AG04450 (cell line): ENCODE data around the gene FUT9. TPM values are rescaled to one million over a fixed set of nuclear protein-coding genes. Genes with fewer than 3 reads are reported as not detected.

Experiments used
- CTCF ChIA-PET: fragments of 300-600, 350-600 bp; formaldehyde crosslinking; extraction: SDS; loops from one replicate; lab custom pipeline; 2022; ENCODE audit warnings: antibody characterized with exemption, inconsistent platforms; lab: Charles Lee
- POLR2A ChIA-PET: fragments of 350-600 bp; formaldehyde crosslinking; extraction: SDS; loops from one replicate; lab custom pipeline; 2021; ENCODE audit warnings: antibody characterized with exemption, inconsistent platforms; lab: Yijun Ruan, JAX
- DNase-seq: peaks from one replicate; pipeline ENCODE4 v3.0.0-alpha.2; 2011; ENCODE audit warnings: low read depth, low spot score
- H3K27ac ChIP-seq: one replicate; pipeline ENCODE4 v1.5.1; 2012; ENCODE audit warnings: low read depth, low read length, control low read depth
- H3K27me3 ChIP-seq: one replicate; pipeline ENCODE4 v1.6.0; 2012; ENCODE audit warnings: low read length; ENCODE audit not compliant: control insufficient read depth, insufficient read depth
- H3K4me3 ChIP-seq: 2 replicates; pipeline ENCODE4 v1.5.1; 2011; ENCODE audit warnings: mild to moderate bottlenecking, low read depth, low read length, control low read depth
- H3K9me3 ChIP-seq: 2 replicates; pipeline ENCODE4 v1.5.1; 2012; ENCODE audit warnings: low read length; ENCODE audit not compliant: control insufficient read depth, insufficient read depth
- CTCF ChIP-seq: IDR thresholded peaks from 2 replicates; pipeline ENCODE4 v1.5.1; 2011; ENCODE audit warnings: low read depth, low read length, control low read depth, inconsistent platforms
- polyA plus RNA-seq: library from polyadenylated mRNA; depleted of rRNA; stranded (reverse); fragments of >200 nt; gene quantifications from 2 replicates; pipeline ENCODE4 v1.2.3, GENCODE V29; 2011

FUT9 gene
- polyA plus RNA-seq, 1 experiment: not detected

- ChIA-PET POLR2A (no interaction called here), CTCF (no interaction called here)
- TF ChIP-seq CTCF: no peak
- DNase-seq: no peak
- Histone ChIP-seq H3K9me3 (peaks cover 6% of the 10 kb centered on the region), H3K27ac (no peak overlapping the region), H3K4me3 (no peak overlapping the region), H3K27me3 (no peaks in the 10 kb centered on the region)
Measured at GRCh38 chr6:96235927-96236326, 220.2 kb downstream of the FUT9 start.

GRCh38 chr6:96236471-96236870, 220.7 kb downstream of the FUT9 start:
- DNase-seq: no peak
- H3K27me3 ChIP-seq: no peaks in the 10 kb centered on the region
- H3K9me3 ChIP-seq: peaks cover 6% of the 10 kb centered on the region
- CTCF ChIA-PET: no interaction called here
- POLR2A ChIA-PET: no interaction called here
- no peak overlapping the region for H3K4me3 ChIP-seq
- no peak overlapping the region for H3K27ac ChIP-seq
- no peak for TF ChIP-seq CTCF

- DNase-seq: no peak
- Histone ChIP-seq H3K27ac (no peak overlapping the region), H3K4me3 (no peak overlapping the region), H3K27me3 (no peaks in the 10 kb centered on the region), H3K9me3 (peaks cover 6% of the 10 kb centered on the region)
- CTCF ChIA-PET: no interaction called here
- POLR2A ChIA-PET: no interaction called here
- TF ChIP-seq CTCF: no peak
Measured at GRCh38 chr6:96237638-96238347, 222.0 kb downstream of the FUT9 start.

- TF ChIP-seq CTCF: no peak
- no peak overlapping the region for H3K27ac ChIP-seq
- ChIA-PET POLR2A (no interaction called here), CTCF (no interaction called here)
- H3K4me3 ChIP-seq: no peak overlapping the region
- no peaks in the 10 kb centered on the region for H3K27me3 ChIP-seq
- H3K9me3 ChIP-seq: 0 out of 2 replicates have a peak, but pooled peaks cover 6% of the 10 kb centered on the region
- no peak for DNase-seq
Measured at GRCh38 chr6:96246563-96246962, 230.8 kb downstream of the FUT9 start.

GRCh38 chr6:96249755-96250154, 234.0 kb downstream of the FUT9 start:
- TF ChIP-seq CTCF: no peak
- CTCF ChIA-PET: no interaction called here
- POLR2A ChIA-PET: no interaction called here
- Histone ChIP-seq H3K27me3 (no peaks in the 10 kb centered on the region), H3K27ac (no peak overlapping the region), H3K9me3 (peaks cover 5% of the 10 kb centered on the region; the same call in 1 of the 2 replicates), H3K4me3 (no peak overlapping the region)
- DNase-seq: no peak
